Activated CD8-positive, alpha-beta T cell treated with anti-CD3 and anti-CD28 coated beads, Interleukin-2, amount 10 ng/mL, durations not matched to agents 7 days and 5 days (primary cell): ENCODE data around the gene DNAL1. TPM values are rescaled to one million over a fixed set of nuclear protein-coding genes. Genes with fewer than 3 reads are reported as not detected.
"Not testable (repeated sequence)": the region's sequence is repeated elsewhere in the genome, so short reads cannot be mapped to it uniquely, and the experiment has no call there.

ENCODE experiments used
- ATAC-seq: fragments of 150-1000 bp; cut with Tn5 transposase; one replicate; pipeline ENCODE4 v1.10.0; 2021; ENCODE audit warnings: moderate library complexity
- CTCF ChIA-PET: fragments of 350-600 bp; sonication (Branson Sonifier 250); formaldehyde crosslinking; loops from one replicate; lab custom pipeline; 2021; ENCODE audit warnings: antibody characterized with exemption; lab: Charles Lee
- POLR2A ChIA-PET: fragments of 350-600 bp; sonication (Branson Sonifier 250); formaldehyde crosslinking; loops from one replicate; lab custom pipeline; 2021; ENCODE audit warnings: antibody characterized with exemption; lab: Charles Lee
- DNase-seq: peaks from one replicate; pipeline ENCODE4 v3.0.0-alpha.2; 2020
- H3K27ac Mint-ChIP-seq: one replicate; pipeline ENCODE4 v1.8.0; 2021; ENCODE audit warnings: mild to moderate bottlenecking, mixed read lengths
- H3K27me3 Mint-ChIP-seq: one replicate; pipeline ENCODE4 v1.8.0; 2021; ENCODE audit warnings: low read depth, mixed read lengths
- H3K36me3 Mint-ChIP-seq: one replicate; pipeline ENCODE4 v1.8.0; 2021; ENCODE audit warnings: low read depth, mixed read lengths
- H3K4me1 Mint-ChIP-seq: one replicate; pipeline ENCODE4 v1.8.0; 2021; ENCODE audit warnings: low read depth, mixed read lengths
- H3K4me3 Mint-ChIP-seq: one replicate; pipeline ENCODE4 v1.8.0; 2021; ENCODE audit warnings: mild to moderate bottlenecking, mixed read lengths
- H3K9me3 Mint-ChIP-seq: one replicate; pipeline ENCODE4 v1.8.0; 2022; ENCODE audit warnings: mixed read lengths; ENCODE audit not compliant: insufficient read depth
- total RNA-seq, 2 experiments: library from RNA; stranded (reverse); gene quantifications; one replicate each; pipeline ENCODE4 v1.2.3, GENCODE V29; 2021

Gene DNAL1
- total RNA-seq, 2 experiments from 2014 or later, result 5.7 to 6.3 TPM

GRCh38 chr14:73645248-73645610, 443 bp downstream of the DNAL1 start:
- Mint-ChIP-seq H3K36me3 (no peaks in the 10 kb centered on the region), H3K27ac (peak overlapping the region; percentile 82), H3K4me1 (peaks cover 16% of the 10 kb centered on the region), H3K4me3 (peak overlapping the region; percentile 87), H3K9me3 (no peaks in the 10 kb centered on the region), H3K27me3 (no peaks in the 10 kb centered on the region)
- ATAC-seq (no peak), DNase-seq (no peak)
- ChIA-PET POLR2A (no interaction called here), CTCF (interaction anchor here (3.4 kb wide), 1 partner anchor 11 kb away, joined by 19 read pairs; no protein-coding TSS in a partner anchor)

- CTCF ChIA-PET, result interaction anchor here (0.8 to 1.2 kb wide), 2 partner anchors 18 to 62 kb away, joined by 3 read pairs; no protein-coding TSS in a partner anchor
- Mint-ChIP-seq H3K27ac (no peak overlapping the region), H3K4me3 (no peak overlapping the region), H3K9me3 (no peaks in the 10 kb centered on the region), H3K27me3 (no peaks in the 10 kb centered on the region), H3K36me3 (no peaks in the 10 kb centered on the region), H3K4me1 (no peaks in the 10 kb centered on the region)
- no peak for ATAC-seq
- no peak for DNase-seq
- POLR2A ChIA-PET, result no interaction called here
Measured at GRCh38 chr14:73651005-73651404, 6.2 kb downstream of the DNAL1 start.

- Mint-ChIP-seq H3K4me3 (no peak overlapping the region), H3K36me3 (no peaks in the 10 kb centered on the region), H3K27ac (no peak overlapping the region), H3K27me3 (no peaks in the 10 kb centered on the region), H3K4me1 (no peaks in the 10 kb centered on the region), H3K9me3 (no peaks in the 10 kb centered on the region)
- ChIA-PET POLR2A (interaction anchor here (0.7 kb wide), 1 partner anchor 26 kb away, joined by 3 read pairs; no protein-coding TSS in a partner anchor), CTCF (interaction anchor here (1.0 kb wide), 1 partner anchor 9 kb away, joined by 3 read pairs; no protein-coding TSS in a partner anchor)
- DNase-seq, result no peak
- ATAC-seq, result no peak
Measured at GRCh38 chr14:73655851-73656250, 11.1 kb downstream of the DNAL1 start.

GRCh38 chr14:73659202-73659601, 14.4 kb downstream of the DNAL1 start:
- H3K27ac Mint-ChIP-seq, CTCF ChIA-PET, ATAC-seq, H3K4me3 Mint-ChIP-seq, H3K36me3 Mint-ChIP-seq, H3K27me3 Mint-ChIP-seq, H3K4me1 Mint-ChIP-seq, H3K9me3 Mint-ChIP-seq, DNase-seq: not testable (repeated sequence)
- POLR2A ChIA-PET, result interaction anchor here (0.6 kb wide), 1 partner anchor 374 kb away, joined by 3 read pairs; no protein-coding TSS in a partner anchor

GRCh38 chr14:73660511-73660910, 15.7 kb downstream of the DNAL1 start:
- ChIA-PET CTCF (no interaction called here), POLR2A (no interaction called here)
- Mint-ChIP-seq H3K9me3 (no peaks in the 10 kb centered on the region), H3K27me3 (no peaks in the 10 kb centered on the region), H3K27ac (no peak overlapping the region), H3K4me1 (no peaks in the 10 kb centered on the region), H3K36me3 (no peaks in the 10 kb centered on the region), H3K4me3 (no peak overlapping the region)
- ATAC-seq (no peak), DNase-seq (no peak)

DNA sequence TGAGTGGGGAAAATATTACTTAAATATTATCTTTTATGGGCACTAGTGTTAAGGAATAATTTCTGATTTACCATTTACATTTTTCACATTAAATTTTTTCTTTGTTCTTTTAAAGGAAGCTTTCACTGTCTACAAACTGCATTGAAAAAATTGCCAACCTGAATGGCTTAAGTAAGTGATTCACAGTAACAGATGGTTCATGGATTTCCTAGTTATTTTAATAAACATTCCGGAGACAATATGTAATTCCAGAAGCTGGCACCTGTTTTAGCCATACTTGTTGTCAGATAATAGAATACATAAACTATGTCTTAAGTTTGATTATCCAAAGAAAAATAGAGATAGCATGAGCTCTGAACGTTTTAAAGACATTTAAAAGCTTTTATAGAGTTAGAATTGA, 17.1 kb downstream of the DNAL1 start:
- H3K4me3 Mint-ChIP-seq, result no peak overlapping the region
- DNase-seq (no peak), ATAC-seq (no peak)
- ChIA-PET POLR2A (no interaction called here), CTCF (interaction anchor here (0.8 kb wide), 1 partner anchor 93 kb away, joined by 3 read pairs; the partner anchor contains the start of gene ACOT2)
- no peaks in the 10 kb centered on the region for H3K27me3 Mint-ChIP-seq
- no peaks in the 10 kb centered on the region for H3K9me3 Mint-ChIP-seq
- no peaks in the 10 kb centered on the region for H3K4me1 Mint-ChIP-seq
- no peaks in the 10 kb centered on the region for H3K36me3 Mint-ChIP-seq
- no peak overlapping the region for H3K27ac Mint-ChIP-seq

GRCh38 chr14:73662487-73662943, 17.7 kb downstream of the DNAL1 start:
- ATAC-seq, result no peak
- no peaks in the 10 kb centered on the region for H3K4me1 Mint-ChIP-seq

DNA sequence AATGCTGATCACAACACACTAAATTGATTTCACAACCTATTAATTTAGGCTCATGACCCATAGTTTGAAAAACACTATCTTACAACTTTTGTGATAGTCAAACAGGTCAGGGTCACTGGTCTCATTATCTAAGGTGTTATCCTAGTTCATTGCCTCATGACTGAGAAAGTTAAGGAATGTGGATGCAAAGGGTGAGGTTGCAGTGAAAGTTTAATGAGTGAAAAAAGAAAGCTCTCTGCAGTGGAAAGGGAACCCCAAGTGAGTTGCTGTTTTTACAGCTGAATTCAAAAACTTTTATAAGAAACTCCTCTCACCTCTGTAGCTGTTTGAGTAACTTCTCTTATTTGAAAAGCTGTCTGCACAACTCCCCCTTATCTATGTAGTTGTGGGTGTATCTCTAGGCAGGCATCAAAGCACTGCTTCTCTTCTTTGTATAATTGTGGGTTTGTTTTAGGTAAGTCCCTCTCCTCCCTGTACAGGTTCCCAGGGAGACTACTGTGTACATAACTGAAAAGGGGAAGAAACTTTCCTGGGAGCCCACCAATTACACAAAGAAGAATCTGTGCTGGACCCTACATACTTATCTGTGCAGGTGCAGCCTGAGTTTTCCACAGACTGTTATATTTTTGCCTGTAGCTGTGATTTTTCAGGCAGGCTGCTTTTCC, 18.9 kb downstream of the DNAL1 start:
- POLR2A ChIA-PET, result no interaction called here
- Mint-ChIP-seq H3K4me1 (no peaks in the 10 kb centered on the region), H3K4me3 (no peak overlapping the region), H3K27ac (no peak overlapping the region), H3K9me3 (no peaks in the 10 kb centered on the region), H3K36me3 (no peaks in the 10 kb centered on the region), H3K27me3 (no peaks in the 10 kb centered on the region)
- no peak for DNase-seq
- no peak for ATAC-seq
- CTCF ChIA-PET, result interaction anchor here (1.0 to 1.2 kb wide), 2 partner anchors 13 to 155 kb away, joined by 3 to 4 read pairs; no protein-coding TSS in a partner anchor

More at GRCh38 chr14:73662487-73662943, 17.7 kb downstream of the DNAL1 start:
- Mint-ChIP-seq H3K27me3 (no peaks in the 10 kb centered on the region), H3K4me3 (no peak overlapping the region), H3K36me3 (no peaks in the 10 kb centered on the region), H3K27ac (no peak overlapping the region), H3K9me3 (no peaks in the 10 kb centered on the region)
- POLR2A ChIA-PET, result no interaction called here
- CTCF ChIA-PET, result interaction anchor here (0.8 kb wide), 1 partner anchor 94 kb away, joined by 3 read pairs; the partner anchor contains the start of gene ACOT2
- no peak for DNase-seq

DNA sequence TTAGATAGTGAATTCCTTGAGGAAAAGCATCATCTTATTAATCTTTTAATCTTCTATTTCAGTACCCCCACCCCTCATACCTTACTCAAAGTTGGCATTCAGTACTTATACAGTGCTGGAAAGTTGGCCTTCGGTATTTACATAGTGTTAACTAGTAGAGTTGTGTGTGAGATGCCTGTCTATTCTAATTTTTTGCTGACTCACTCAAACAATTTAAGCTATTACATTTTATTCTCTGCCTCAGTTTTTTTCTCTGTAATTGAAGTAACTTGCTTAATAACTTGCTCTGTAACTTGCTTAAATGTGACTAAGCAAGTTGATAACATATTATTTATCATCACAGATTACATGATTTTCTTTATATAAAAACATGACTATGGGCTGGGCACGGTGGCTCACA, 20.3 kb downstream of the DNAL1 start:
- Mint-ChIP-seq H3K27ac (no peak overlapping the region), H3K36me3 (no peaks in the 10 kb centered on the region), H3K4me1 (no peaks in the 10 kb centered on the region), H3K9me3 (no peaks in the 10 kb centered on the region), H3K4me3 (no peak overlapping the region), H3K27me3 (no peaks in the 10 kb centered on the region)
- ATAC-seq (no peak), DNase-seq (no peak)
- ChIA-PET CTCF (interaction anchor here (1.1 kb wide), 1 partner anchor 18 kb away, joined by 3 read pairs; no protein-coding TSS in a partner anchor), POLR2A (no interaction called here)

- POLR2A ChIA-PET, result no interaction called here
- Mint-ChIP-seq H3K4me1 (no peaks in the 10 kb centered on the region), H3K27ac (no peak overlapping the region), H3K9me3 (no peaks in the 10 kb centered on the region), H3K27me3 (no peaks in the 10 kb centered on the region), H3K36me3 (no peaks in the 10 kb centered on the region), H3K4me3 (no peak overlapping the region)
- ATAC-seq (no peak), DNase-seq (no peak)
- CTCF ChIA-PET, result no interaction called here
Measured at GRCh38 chr14:73666583-73666982, 21.8 kb downstream of the DNAL1 start.

- Mint-ChIP-seq H3K4me3 (no peak overlapping the region), H3K27ac (no peak overlapping the region), H3K36me3 (no peaks in the 10 kb centered on the region), H3K4me1 (no peaks in the 10 kb centered on the region), H3K9me3 (no peaks in the 10 kb centered on the region), H3K27me3 (no peaks in the 10 kb centered on the region)
- DNase-seq, result no peak
- POLR2A ChIA-PET, result no interaction called here
- ATAC-seq, result no peak
- CTCF ChIA-PET, result no interaction called here
Measured at GRCh38 chr14:73667854-73668253, 23.1 kb downstream of the DNAL1 start.

GRCh38 chr14:73674986-73675385, 30.2 kb downstream of the DNAL1 start:
- no peaks in the 10 kb centered on the region for H3K36me3 Mint-ChIP-seq
- H3K27me3 Mint-ChIP-seq, result no peaks in the 10 kb centered on the region
- DNase-seq (no peak), ATAC-seq (no peak)
- POLR2A ChIA-PET, result interaction anchor here (0.6 kb wide), 1 partner anchor 37 kb away, joined by 4 read pairs; no protein-coding TSS in a partner anchor
- no peak overlapping the region for H3K27ac Mint-ChIP-seq
- H3K9me3 Mint-ChIP-seq, result no peaks in the 10 kb centered on the region
- no peak overlapping the region for H3K4me3 Mint-ChIP-seq
- no peaks in the 10 kb centered on the region for H3K4me1 Mint-ChIP-seq
- CTCF ChIA-PET, result no interaction called here
